A549 (cell line): Measurements from ENCODE around the gene IMPG2. TPM values are rescaled to one million over a fixed set of nuclear protein-coding genes. Genes with fewer than 3 reads are reported as not detected.

Experiments
- ATAC-seq, 2 experiments: fragments of 200-7000 bp in 1 of 2; fragments of >200 bp in 1 of 2; cut with Nextera tagmentation in 1 of 2; cut with Tn5 transposase in 1 of 2; 3 replicates each; pipeline versions ENCODE4 v1.8.0 to v1.9.1; 2018 to 2020; ENCODE audit warnings: mild to moderate bottlenecking in 1 of 2, moderate library complexity in 1 of 2
- CTCF ChIA-PET: fragments of 300-600 bp; sonication (Branson Sonifier 250); formaldehyde crosslinking; extraction: SDS; loops from one replicate; lab custom pipeline; 2021; ENCODE audit warnings: antibody characterized with exemption, inconsistent platforms; lab: Yijun Ruan, JAX
- POLR2A ChIA-PET: fragments of 350-600 bp; formaldehyde crosslinking; extraction: SDS; loops from one replicate; lab custom pipeline; 2021; ENCODE audit warnings: antibody characterized with exemption, inconsistent platforms; lab: Yijun Ruan, JAX
- DNase-seq, 2 experiments: peaks; one replicate each; pipeline versions ENCODE4 v3.0.0 to v3.0.0-alpha.2; 2011 to 2016; ENCODE audit warnings: low read depth in 1 of 2, low spot score in 1 of 2
- FAIRE-seq: peaks from 2 replicates; lab custom pipeline; 2011; peaks lifted over from hg19 to GRCh38; lab: Jason Lieb, UNC
- H3K27ac ChIP-seq, 2 experiments: fragments of >200 bp; sonication (Bioruptor Twin); formaldehyde crosslinking; 3 replicates each; pipeline ENCODE4 v1.5.1; 2016 to 2017
- H3K4me1 ChIP-seq: fragments of >200 bp; sonication (Bioruptor Twin); formaldehyde crosslinking; 3 replicates; pipeline ENCODE4 v1.6.1; 2016
- H3K4me2 ChIP-seq: fragments of >200 bp; sonication (Bioruptor Twin); formaldehyde crosslinking; 3 replicates; pipeline ENCODE4 v1.6.1; 2016
- H3K4me3 ChIP-seq: fragments of >200 bp; sonication (Bioruptor Twin); formaldehyde crosslinking; 3 replicates; pipeline ENCODE4 v1.5.1; 2016
- H3K9me3 ChIP-seq: fragments of >200 bp; sonication (Bioruptor Twin); formaldehyde crosslinking; 3 replicates; pipeline ENCODE4 v1.6.1; 2016
- BHLHE40 ChIP-seq: IDR thresholded peaks from 2 replicates; pipeline ENCODE4 v1.6.1; 2012; ENCODE audit warnings: low read depth, low read length, inconsistent platforms
- CBX8 ChIP-seq: fragments of 200-600 bp; sonication (generic); IDR thresholded peaks from 2 replicates; pipeline ENCODE4 v1.6.1; 2016
- CHD2 ChIP-seq: fragments of 150-350 bp; IDR thresholded peaks from 2 replicates; pipeline ENCODE4 v1.6.1; 2014; ENCODE audit warnings: low read length; ENCODE audit not compliant: partially characterized antibody
- CTCF ChIP-seq: fragments of >200 bp; sonication (Bioruptor Twin); formaldehyde crosslinking; IDR thresholded peaks from 3 replicates; pipeline ENCODE4 v1.5.1; 2016
- EHMT2 ChIP-seq: fragments of 200-600 bp; sonication (generic); IDR thresholded peaks from 2 replicates; pipeline ENCODE4 v1.6.1; 2016; ENCODE audit warnings: antibody characterized with exemption, low read depth, mild to moderate bottlenecking, moderate library complexity
- ELK1 ChIP-seq: fragments of 150-350 bp; IDR thresholded peaks from 2 replicates; pipeline ENCODE4 v1.6.1; 2014; ENCODE audit warnings: low read depth, mild to moderate bottlenecking, low read length
- EP300 ChIP-seq, 2 experiments: fragments of >200 bp; sonication (Bioruptor Twin); formaldehyde crosslinking; IDR thresholded peaks; 2 replicates in 1 of 2; 3 replicates in 1 of 2; pipeline ENCODE4 v1.6.1; 2016 to 2017
- ESRRA ChIP-seq: fragments of 150-350 bp; IDR thresholded peaks from 2 replicates; pipeline ENCODE4 v1.6.1; 2014; ENCODE audit warnings: mild to moderate bottlenecking, low read length, borderline replicate concordance
- FOSL2 ChIP-seq, 2 experiments: fragments of 450-650 bp in 1 of 2; fragments of >200 bp in 1 of 2; sonication (Bioruptor Twin) in 1 of 2; formaldehyde crosslinking; IDR thresholded peaks; 2 replicates each; pipeline versions ENCODE4 v1.5.0 to v1.6.1; 2016 to 2020; ENCODE audit warnings: mild to moderate bottlenecking in 1 of 2, moderate library complexity in 1 of 2
- HDAC2 ChIP-seq: fragments of 200-600 bp; sonication (generic); IDR thresholded peaks from 2 replicates; pipeline ENCODE4 v1.6.1; 2016
- HOXB13 ChIP-seq: fragments of 250-450 bp; sonication (Bioruptor Pico); IDR thresholded peaks from 2 replicates; pipeline ENCODE4 v1.5.0; 2020; ENCODE audit warnings: low read depth, mild to moderate bottlenecking, moderate library complexity
- JUN ChIP-seq, 2 experiments: fragments of >200 bp; sonication (Bioruptor Twin); formaldehyde crosslinking; IDR thresholded peaks; 2 replicates in 1 of 2; 3 replicates in 1 of 2; pipeline ENCODE4 v1.6.1; 2016 to 2017
- KDM5A ChIP-seq: fragments of 200-600 bp; sonication (generic); IDR thresholded peaks from 2 replicates; pipeline ENCODE4 v1.6.1; 2016; ENCODE audit warnings: antibody characterized with exemption, mild to moderate bottlenecking
- MAZ ChIP-seq: fragments of 150-350 bp; IDR thresholded peaks from 2 replicates; pipeline ENCODE4 v1.6.1; 2014; ENCODE audit warnings: antibody characterized with exemption, low read depth, low read length, borderline replicate concordance
- MYC ChIP-seq: IDR thresholded peaks from 2 replicates; pipeline ENCODE4 v1.6.1; 2012; ENCODE audit warnings: mild to moderate bottlenecking, inconsistent platforms, low read length, improper control_type of control experiment, borderline replicate concordance
- NR3C1 ChIP-seq: fragments of >200 bp; sonication (Bioruptor Twin); formaldehyde crosslinking; IDR thresholded peaks from 3 replicates; pipeline ENCODE4 v1.6.1; 2017
- POLR2A ChIP-seq: IDR thresholded peaks from 2 replicates; pipeline ENCODE4 v1.6.1; 2012; ENCODE audit warnings: mild to moderate bottlenecking, low read length
- POLR2AphosphoS2 ChIP-seq: conservative IDR thresholded peaks from 2 replicates; pipeline ENCODE4 v1.6.1; 2012; ENCODE audit warnings: low read length, improper control_type of control experiment, inconsistent platforms
- RAD21 ChIP-seq, 2 experiments: fragments of >200 bp in 1 of 2; sonication (Bioruptor Twin) in 1 of 2; formaldehyde crosslinking in 1 of 2; IDR thresholded peaks in 1 of 2; conservative IDR thresholded peaks in 1 of 2; 2 replicates in 1 of 2; 3 replicates in 1 of 2; pipeline ENCODE4 v1.6.1; 2012 to 2018; ENCODE audit warnings: inconsistent platforms in 1 of 2
- RARB ChIP-seq: fragments of 250-450 bp; sonication (Bioruptor Pico); IDR thresholded peaks from 2 replicates; pipeline ENCODE4 v1.8.0; 2021; ENCODE audit warnings: mild to moderate bottlenecking, moderate library complexity
- RCOR1 ChIP-seq: fragments of 150-350 bp; IDR thresholded peaks from 2 replicates; pipeline ENCODE4 v1.6.1; 2014; ENCODE audit warnings: antibody characterized with exemption, low read length, low read depth
- REST ChIP-seq: fragments of 200-600 bp; sonication (generic); IDR thresholded peaks from 2 replicates; pipeline ENCODE4 v1.6.1; 2016; ENCODE audit warnings: antibody characterized with exemption, mild to moderate bottlenecking, moderate library complexity
- RFX5 ChIP-seq: fragments of 450-650 bp; IDR thresholded peaks from 2 replicates; pipeline ENCODE4 v1.7.1; 2014; ENCODE audit warnings: antibody characterized with exemption, mild to moderate bottlenecking, moderate library complexity
- RNF2 ChIP-seq: fragments of 200-600 bp; sonication (generic); IDR thresholded peaks from 2 replicates; pipeline ENCODE4 v1.6.1; 2016; ENCODE audit warnings: low read depth, mild to moderate bottlenecking, antibody characterized with exemption, moderate library complexity, borderline replicate concordance
- SMC3 ChIP-seq: fragments of >200 bp; sonication (Bioruptor Twin); formaldehyde crosslinking; IDR thresholded peaks from 3 replicates; pipeline ENCODE4 v1.6.1; 2018; ENCODE audit warnings: inconsistent platforms
- SREBF2 ChIP-seq: fragments of 450-650 bp; IDR thresholded peaks from 2 replicates; pipeline ENCODE4 v1.6.1; 2014; ENCODE audit warnings: mild to moderate bottlenecking, moderate library complexity
- TP53 ChIP-seq: fragments of 250-450 bp; sonication (Bioruptor Pico); IDR thresholded peaks from 2 replicates; pipeline ENCODE4 v1.5.0; 2021; ENCODE audit warnings: mild to moderate bottlenecking, moderate library complexity
- ZFP36 ChIP-seq: fragments of 450-650 bp; IDR thresholded peaks from 2 replicates; pipeline ENCODE4 v1.6.1; 2014; ENCODE audit warnings: borderline replicate concordance; ENCODE audit not compliant: partially characterized antibody
- ZNF302 ChIP-seq: fragments of 250-450 bp; sonication (Bioruptor Pico); IDR thresholded peaks from 2 replicates; pipeline ENCODE4 v1.9.0; 2021; ENCODE audit warnings: inconsistent platforms, mild to moderate bottlenecking, moderate library complexity
- ZSCAN20 ChIP-seq: fragments of 250-450 bp; sonication (Bioruptor Pico); IDR thresholded peaks from 2 replicates; pipeline ENCODE4 v1.8.0; 2022; ENCODE audit warnings: mild to moderate bottlenecking, moderate library complexity
- WGBS: methylation state at CpG from one replicate; pipeline ENCODE4 v1.1.6; 2017; ENCODE audit errors: missing lambda C conversion rate; 5-methylcytosine and 5-hydroxymethylcytosine counted together
- polyA plus RNA-seq, 4 experiments: library from polyadenylated mRNA; depleted of rRNA in 3 of 4; stranded (reverse); fragments of >200 nt; fragmentation: RNase III in 1 of 4; extraction: RNeasy Plus Mini Kit Qiagen cat#74134 plus additional on column Dnase treatment in 1 of 4; gene quantifications; 2 replicates in 3 of 4; 3 replicates in 1 of 4; pipeline ENCODE4 v1.2.3, GENCODE V29; 2011 to 2017

Gene IMPG2
- polyA plus RNA-seq, 2 of the 4 experiments (the other 2 are of a cell fraction), result 0.03 to 0.05 TPM

GRCh38 chr3:101273156-101273555, 47.2 kb downstream of the IMPG2 start:
- ChIA-PET CTCF (interaction anchor here (1.4 kb wide), 1 partner anchor 15 kb away, joined by 3 read pairs; no protein-coding TSS in a partner anchor), POLR2A (no interaction called here)
- Histone ChIP-seq H3K4me3 (no peak overlapping the region), H3K4me1 (no peaks in the 10 kb centered on the region), H3K4me2 (no peak overlapping the region), H3K27ac (no peak overlapping the region), H3K9me3 (no peaks in the 10 kb centered on the region)
- ATAC-seq (no peak), DNase-seq (no peak), FAIRE-seq (no peak)
- TF ChIP-seq BHLHE40 (no peak), MAZ (no peak), NR3C1 (no peak), SREBF2 (no peak), CBX8 (no peak), EHMT2 (no peak), ELK1 (no peak), SMC3 (no peak), ZFP36 (no peak), MYC (no peak), CHD2 (no peak), FOSL2 (IDR thresholded peaks at IDR 0.05) (no peak), FOSL2 (CRISPR knock-in tag; IDR thresholded peaks at IDR 0.05) (no peak), ZNF302 (CRISPR knock-in tag) (no peak), EP300 (IDR thresholded peaks at IDR 0.05) (no peak), TP53 (CRISPR knock-in tag) (no peak), HDAC2 (no peak), ZSCAN20 (CRISPR knock-in tag) (no peak), RCOR1 (no peak), CTCF (no peak), RFX5 (no peak)
- TF ChIP-seq, all 56 proteins: peak for 0

GRCh38 chr3:101271728-101272127, 48.6 kb downstream of the IMPG2 start:
- POLR2A ChIA-PET, result no interaction called here
- H3K27ac ChIP-seq, result no peak overlapping the region
- H3K4me3 ChIP-seq, result no peak overlapping the region
- DNase-seq (no peak), ATAC-seq (no peak), FAIRE-seq (no peak)
- CTCF ChIA-PET, result interaction anchor here (1.4 kb wide), 1 partner anchor 16 kb away, joined by 3 read pairs; no protein-coding TSS in a partner anchor
- H3K9me3 ChIP-seq, result no peaks in the 10 kb centered on the region
- 35% methylated on average over 4 of the region's 4 CpGs for WGBS
- no peak overlapping the region for H3K4me2 ChIP-seq
- no peaks in the 10 kb centered on the region for H3K4me1 ChIP-seq
- TF ChIP-seq HOXB13 (CRISPR knock-in tag) (no peak), RAD21 (conservative IDR thresholded peaks at IDR 0.05 in 1 of 2, IDR thresholded peaks at IDR 0.05 in 1 of 2) (no peak), TP53 (CRISPR knock-in tag) (no peak), JUN (IDR thresholded peaks at IDR 0.05) (no peak), KDM5A (no peak), ESRRA (no peak), POLR2AphosphoS2 (no peak), RNF2 (no peak), ZFP36 (no peak), REST (no peak), RARB (no peak), SMC3 (no peak), POLR2A (no peak)
- TF ChIP-seq, all 56 proteins: peak for 0
